Activated naive CD4-positive, alpha-beta T cell (primary cell): ENCODE results near the gene ARHGAP10.

Experiments used
- DNase-seq, 4 experiments: peaks; one replicate each; lab custom pipeline; 2025; lab: John Stamatoyannopoulos, UW

Gene ARHGAP10

DNA sequence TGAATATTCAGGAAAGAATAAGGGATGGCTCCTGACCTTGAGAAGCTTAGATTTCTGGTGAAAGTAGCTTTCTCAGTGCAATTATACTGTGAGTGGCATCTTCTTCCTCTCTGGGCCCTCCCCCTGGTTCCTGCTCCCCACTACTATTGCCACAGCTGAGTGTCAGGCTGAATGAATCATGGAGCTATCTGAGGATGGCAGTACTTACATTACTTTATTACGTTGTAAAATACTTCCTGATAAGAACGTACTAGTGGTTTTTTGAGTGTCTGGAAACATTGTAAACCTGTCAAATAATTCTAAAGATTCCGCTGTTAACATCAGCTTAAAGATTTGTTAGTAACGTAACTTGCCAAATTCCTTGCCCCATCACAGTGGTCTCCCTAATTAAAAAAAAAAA lies 36.2 kb downstream of the ARHGAP10 start:
- no peak for DNase-seq

DNA sequence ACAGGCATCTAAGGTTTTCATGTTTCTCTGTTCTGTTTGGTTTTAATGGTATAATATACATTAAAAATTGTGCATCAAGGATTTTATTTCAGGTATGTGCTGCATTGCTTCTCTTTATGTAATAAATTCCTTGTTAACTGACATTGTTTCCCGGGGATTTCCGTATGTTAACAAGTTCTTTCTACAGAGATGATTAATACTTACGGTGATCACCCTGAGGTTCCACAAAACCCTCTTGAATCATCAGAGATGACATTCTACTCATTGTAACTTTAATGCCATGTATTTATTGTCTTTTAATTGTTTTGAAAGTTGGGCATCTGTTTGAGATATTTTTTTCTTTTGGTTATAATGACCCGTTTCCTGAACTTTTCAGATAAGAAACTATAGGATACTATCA lies 37.5 kb downstream of the ARHGAP10 start:
- DNase-seq, result no peak

DNA sequence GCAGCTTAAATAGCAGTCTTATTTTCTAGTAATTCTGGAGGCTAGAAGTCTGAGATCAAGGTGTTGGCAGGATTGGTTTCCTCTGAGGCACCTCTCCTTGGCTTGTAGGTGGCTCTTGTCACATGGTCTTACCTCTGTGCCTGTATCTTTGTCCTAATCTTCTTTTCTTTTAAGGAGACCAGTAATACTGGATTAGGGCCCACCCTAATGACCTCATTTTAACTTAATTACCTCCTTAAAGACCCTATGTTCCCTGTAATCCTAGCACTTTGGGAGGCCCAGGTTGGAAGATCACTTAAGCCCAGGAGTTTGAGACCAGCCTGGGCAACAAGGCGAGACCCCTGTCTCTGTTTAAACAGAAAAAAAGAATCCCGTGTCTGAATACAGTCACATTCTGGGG lies 38.9 kb downstream of the ARHGAP10 start:
- DNase-seq, result no peak

DNA sequence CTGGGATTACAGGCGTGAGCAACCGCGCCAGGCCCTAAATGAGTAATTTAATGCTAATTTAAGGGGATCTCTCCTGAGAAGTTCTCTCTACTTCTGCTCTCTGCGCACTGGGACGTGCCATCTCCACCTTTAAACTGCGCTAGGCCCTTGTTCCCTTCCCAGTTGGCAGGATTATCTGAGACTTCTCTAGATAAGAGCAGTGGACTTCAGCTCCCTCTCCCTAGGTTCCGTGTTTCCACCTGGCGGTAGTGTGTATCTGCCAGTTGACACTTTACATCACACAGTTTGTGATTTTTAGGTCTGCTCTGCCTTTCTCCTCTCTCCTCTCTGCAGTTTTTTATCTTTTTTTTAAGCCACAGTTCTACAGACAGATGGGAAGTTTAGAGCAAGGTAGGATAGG lies 40.2 kb downstream of the ARHGAP10 start:
- no peak for DNase-seq

DNA sequence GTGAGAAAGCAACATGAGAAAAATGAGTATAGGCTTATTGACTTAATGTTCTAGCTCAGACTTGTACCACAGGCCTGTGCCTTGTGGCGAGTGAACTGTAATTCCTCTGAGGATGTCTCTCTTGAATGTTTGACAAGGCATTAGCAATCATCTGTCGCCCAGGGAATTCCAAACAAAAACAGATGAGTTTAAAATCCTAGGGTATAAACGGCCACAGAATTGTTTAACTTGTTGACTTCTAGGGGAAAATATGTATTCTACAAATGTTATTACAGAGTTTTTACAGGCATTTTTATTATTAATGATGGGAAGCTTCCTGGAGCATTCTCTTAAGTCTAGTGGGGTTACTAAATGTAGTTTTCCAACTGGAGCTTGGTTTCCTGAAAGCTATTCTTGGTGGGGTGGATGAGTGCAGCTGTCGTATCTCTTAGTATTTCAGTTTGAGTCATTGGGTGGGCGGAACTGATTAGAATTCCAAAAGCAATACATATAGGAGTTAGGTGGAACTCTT lies 40.6 kb downstream of the ARHGAP10 start:
- no peak for DNase-seq

DNA sequence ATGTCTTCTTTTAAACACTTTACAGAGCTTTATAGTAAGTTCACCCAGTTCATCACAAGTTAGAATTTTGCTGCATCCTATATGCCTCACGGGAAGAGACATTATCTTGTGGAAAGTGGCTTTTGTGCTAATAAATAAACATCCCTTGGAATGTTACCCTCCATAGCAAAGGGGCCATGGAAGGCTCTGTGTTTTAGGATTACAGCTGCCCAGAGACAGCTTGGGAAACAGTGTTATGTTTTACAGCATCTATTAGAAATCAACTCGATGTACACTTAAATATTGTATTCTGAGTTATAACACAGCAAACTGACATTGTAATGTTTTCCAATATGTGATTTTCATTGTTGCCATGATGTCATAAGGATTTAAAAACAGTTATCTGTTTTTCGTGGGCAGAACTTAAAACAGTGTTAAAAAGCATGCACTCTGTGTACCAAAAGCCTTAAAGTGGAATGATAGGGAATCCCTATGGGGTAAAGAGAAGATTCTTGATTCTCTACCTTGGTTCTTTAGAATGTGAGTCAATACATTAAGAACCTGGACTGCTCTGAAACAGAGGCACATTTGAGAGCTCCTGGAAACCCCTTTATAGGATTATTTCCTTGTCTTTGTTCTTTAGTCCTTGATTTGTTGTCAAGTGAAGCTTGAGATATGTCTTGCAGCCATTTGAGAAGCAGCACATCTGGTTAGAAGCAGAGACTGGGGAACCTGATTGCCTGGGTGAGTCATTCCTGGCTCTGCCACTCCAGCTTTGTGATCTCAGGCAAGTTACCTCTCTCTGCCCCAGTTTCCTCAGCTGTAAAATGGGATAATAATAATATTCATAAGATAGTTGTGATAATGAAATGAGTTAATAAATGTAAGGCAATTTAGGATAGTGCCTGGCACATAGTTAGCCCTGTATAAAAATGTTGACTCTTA lies 41.6 kb downstream of the ARHGAP10 start:
- no peak for DNase-seq

DNA sequence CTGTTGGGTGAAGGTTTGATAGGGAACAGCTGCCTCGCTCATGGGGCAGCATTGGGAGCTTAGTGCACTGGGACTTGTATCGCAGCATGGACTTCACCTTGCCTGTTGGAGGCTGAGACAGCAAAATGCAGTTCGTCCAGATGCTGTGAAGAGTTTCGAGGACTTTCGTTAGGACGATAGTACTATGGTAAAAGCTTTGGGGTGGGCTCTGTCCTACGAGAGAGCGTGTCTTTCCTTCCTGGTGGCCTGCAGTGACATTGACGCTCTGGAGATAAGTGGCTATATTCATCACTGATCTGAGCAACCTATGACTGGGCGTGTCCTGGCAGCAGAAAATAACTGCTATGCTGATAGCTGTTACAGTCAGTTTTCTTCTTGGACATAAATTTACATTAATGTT lies 44.8 kb downstream of the ARHGAP10 start:
- DNase-seq, result no peak

DNA sequence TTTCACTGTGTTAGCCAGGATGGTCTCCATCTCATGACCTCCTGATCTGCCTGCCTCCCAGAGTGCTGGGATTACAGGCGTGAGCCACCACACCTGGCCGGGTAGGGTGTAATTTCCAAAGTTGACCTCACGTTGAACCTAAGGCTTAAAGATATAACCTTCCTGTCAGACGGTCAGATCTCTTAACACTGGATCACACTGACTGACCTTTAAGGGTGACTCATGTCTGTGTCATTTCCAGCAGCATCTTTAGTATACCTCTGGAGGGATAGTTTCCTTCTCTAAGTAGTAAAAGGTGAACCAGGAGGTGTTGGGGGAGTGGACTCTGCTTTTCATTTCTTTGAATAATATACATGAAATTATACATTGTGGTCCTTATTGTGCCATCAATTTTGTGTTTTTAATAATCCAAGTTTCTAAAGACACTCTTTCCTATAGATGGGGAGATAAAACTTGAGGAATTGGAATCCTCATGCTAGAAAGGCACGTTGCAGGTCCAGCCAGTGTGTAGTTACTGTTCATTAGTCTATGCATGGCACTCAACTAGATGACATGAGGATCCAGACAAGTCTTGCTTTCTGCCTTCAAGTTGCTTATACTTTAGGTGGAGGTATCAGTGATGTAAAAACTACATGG lies 45.7 kb downstream of the ARHGAP10 start:
- no peak for DNase-seq

DNA sequence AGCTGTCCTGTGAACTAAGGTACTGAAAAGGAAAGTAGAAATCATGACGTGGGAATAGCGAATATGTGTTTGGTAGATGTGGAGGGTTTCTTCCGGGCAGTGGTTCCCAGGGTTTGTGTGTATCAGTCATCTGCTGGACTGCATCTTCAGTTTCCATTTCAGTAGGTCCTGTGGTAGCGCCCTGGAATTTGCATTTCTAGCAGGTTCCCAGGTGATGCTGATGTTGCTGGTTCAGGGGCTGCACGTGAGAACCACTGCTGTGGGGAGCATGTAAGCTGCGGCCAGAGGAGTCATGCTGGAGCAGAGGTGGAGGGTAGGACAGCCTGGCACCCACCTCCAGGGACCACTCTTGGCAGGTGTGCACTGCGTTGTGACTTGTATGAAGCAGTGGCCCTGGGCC lies 47.1 kb downstream of the ARHGAP10 start:
- no peak for DNase-seq

DNA sequence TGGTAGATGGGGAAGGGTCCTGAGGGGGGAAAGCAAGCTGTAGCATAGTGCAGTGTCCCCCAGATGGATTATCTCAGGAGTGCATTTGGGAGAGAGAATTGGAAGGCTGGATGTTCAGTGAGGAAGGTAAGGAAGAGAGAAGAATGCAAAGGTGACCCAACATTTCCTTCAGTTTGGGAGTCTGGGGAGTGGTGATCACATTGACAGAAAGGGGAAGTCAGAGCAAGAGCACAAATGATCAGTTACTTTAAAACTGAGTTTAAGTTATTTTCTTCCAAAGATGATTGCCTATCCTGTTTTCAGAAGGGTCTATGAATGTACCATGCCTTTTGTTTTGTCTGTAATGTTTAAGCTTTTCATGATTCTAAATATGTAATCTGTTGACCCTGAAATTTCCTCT lies 47.6 kb downstream of the ARHGAP10 start:
- no peak for DNase-seq

DNA sequence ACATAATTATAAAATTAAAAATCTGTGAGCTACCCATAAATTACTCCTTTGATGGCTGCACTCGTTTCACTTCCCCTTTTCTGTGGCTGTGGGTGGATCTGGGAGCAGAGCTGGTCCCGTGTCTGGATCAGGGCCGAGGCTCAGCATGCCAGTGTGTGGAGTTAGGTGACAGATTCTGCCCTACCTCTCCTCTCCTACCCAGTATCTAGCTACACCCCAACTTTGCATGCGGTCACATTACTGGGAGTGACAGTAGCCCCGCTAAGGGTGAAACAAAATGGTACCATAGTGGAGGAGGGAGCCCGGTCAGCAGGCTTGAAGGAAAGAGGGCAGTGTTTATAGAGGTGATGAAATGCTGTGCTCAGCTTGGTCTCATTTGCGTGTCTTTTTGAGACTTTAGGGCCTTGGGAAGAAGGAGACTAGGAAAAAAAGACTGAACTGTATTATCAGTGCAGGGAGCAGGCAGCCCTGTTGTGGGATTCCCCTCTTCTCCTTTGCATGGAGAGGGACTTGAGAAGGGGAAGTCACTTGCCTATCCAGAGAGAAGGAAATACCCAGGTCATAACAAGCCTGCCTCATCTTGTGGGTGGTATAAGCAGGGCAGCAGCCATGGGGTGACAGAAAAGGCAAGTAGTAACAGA lies 48.4 kb downstream of the ARHGAP10 start:
- DNase-seq, result no peak

DNA sequence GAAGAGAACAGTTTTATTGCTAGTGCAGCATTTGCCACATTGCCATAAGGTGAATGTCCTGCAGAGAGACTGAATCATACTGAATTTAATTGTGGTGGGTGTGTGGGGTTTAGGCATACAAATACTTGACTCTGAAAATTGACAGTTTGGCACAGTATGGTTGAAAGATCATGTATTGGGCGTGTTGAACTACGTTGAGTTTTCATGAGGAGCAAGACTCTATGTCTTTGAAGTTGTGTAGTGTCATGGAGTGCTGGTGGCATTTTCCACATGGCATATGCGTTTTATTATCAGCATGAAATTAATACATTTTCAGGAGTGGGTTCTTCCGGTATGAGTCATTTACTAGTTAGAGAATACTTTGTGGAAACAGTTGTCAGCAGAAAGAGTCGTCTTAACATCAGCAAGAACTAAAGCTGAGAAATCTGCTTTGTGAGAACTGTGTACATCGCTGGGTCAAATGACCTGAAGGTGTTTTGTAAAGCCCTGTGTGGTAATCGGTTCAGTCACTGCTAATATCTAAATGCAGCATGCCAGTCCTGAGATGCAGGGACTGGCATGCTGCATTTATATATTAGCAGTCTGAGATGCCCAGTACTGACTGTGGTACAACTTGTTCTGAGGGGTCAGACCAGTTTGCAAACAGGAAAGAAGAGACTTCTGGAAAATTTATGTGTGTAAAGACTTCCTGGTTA lies 50.3 kb downstream of the ARHGAP10 start:
- DNase-seq, result no peak

DNA sequence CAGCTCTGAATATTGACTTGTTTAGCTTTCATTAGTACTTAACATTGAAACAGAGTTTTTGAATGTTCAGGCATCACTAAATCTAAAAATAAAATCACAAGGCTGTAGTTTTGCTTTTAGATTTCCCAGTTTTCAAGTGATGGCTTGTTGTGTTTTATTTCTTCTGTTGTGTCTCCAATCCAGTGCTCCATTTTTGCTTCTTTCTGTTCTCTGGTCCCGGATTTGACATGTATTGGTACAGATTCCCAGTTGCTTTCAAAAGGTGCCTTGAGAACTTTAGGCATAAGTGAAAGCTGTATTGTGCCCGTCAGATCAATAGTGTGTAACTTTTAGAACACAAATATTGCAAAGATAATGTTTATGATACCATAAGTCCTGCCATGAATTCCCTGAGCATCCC lies 53.2 kb downstream of the ARHGAP10 start:
- DNase-seq, result no peak

DNA sequence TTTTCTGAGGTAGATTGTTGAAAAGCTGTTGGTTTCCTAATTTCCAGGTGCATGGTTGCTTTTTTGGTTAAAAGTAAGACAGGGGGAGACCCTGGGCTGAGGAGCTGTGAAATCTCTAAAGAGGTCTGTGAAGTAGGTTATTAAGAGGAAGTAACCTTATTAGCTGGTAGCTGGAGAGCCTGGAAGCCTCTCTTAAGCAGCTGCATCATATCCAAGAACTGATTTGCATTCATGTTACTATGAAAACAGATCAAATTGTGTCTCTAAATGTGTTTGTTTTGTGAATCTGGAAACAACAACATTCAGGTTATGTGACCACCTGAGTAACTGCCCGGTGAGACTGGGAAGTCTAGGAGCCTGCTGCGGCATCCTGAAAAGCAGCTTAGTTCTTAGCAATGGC lies 54.1 kb downstream of the ARHGAP10 start:
- no peak for DNase-seq

DNA sequence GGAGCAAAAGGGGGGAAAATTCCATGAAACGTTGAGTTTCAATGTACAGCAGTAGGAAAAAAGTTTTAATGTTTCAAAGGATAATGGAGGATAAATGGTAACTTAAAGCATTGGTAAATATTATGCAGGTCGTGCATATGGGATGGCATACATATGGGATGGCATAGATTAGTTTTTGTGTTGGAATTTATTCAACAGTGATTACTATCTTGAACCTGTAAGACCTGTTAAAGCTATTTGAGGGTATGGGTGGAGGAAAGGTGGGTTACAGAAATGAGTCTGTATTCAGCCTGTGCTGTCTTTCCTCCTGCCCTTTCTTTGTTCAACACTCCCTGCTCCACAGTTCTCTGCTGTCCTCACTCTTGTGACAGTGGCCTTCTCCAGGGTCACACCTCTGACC lies 54.6 kb downstream of the ARHGAP10 start:
- DNase-seq, result no peak

DNA sequence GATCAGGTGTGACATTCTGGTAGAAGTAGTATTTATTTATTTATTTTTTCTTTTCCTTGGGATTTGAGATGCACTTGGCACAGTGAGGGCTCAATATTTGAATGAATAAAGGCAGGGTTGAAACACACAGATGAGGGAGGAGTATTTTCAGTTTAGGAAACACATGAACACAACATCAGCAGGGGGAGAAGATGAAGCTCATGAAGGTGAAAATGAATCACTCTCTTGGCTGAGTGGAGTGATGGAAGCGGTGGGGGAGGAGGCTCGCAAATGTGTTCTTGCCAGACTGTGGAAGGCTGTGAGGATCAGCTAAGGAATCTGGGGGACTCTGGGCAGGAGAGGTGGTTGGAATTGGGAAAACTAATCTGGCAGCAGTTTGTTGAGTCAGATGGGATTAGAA lies 55.3 kb downstream of the ARHGAP10 start:
- no peak for DNase-seq

DNA sequence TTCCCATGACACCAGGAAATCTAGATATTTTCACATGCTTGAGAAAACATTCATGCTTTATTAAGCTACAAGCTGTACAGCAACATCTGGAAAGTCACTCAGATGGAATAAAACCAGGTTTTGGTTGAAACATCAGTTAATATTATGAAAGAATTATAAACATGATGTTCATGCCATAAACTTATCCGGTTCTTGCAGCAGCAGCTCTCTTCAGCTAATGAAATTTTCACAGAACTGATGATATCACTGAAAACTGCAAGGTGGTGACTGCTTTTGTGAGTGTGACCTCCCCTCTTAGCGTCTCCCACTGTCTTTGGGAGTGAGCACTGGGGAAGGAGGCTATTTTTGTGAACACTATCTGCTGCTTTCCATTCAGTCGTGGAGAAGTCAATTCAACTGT lies 56.9 kb downstream of the ARHGAP10 start:
- DNase-seq, result no peak

DNA sequence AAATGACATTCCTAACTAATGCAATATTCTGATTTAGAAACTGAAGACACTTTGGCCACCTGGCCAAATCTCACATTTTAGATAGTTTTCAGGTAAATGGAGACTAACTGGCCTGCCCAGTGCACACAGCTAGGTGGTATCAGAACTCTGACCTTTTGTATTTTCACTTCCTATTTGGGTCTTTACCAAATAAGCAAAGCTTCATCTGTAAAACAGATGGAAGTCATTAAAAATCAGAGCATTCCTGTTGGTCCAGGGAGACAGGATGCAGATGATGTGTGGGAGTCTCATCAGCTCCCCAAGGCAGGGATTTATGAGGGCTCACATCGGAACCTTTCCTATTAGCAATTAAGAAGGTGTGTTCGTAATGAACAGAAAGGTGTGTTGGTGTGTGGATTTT lies 57.7 kb downstream of the ARHGAP10 start:
- no peak for DNase-seq

DNA sequence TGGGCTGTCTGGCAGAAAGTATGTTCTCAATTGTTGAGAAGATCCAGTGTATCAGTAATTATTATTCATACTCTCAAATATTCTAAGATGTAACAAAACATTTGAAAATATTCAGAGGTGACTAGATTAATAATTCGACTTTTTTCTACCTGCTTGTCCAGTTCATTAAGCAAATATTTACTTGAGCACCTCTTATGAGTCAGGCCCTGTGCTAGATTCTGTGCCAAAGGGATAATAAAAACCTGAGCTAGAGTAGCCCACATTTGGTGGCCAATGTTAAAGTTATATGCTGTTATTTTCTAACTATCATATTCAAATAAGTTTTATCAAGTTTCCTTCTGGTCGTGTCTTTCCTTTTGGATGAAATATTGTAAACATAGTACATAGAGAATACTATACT lies 58.5 kb downstream of the ARHGAP10 start:
- no peak for DNase-seq

DNA sequence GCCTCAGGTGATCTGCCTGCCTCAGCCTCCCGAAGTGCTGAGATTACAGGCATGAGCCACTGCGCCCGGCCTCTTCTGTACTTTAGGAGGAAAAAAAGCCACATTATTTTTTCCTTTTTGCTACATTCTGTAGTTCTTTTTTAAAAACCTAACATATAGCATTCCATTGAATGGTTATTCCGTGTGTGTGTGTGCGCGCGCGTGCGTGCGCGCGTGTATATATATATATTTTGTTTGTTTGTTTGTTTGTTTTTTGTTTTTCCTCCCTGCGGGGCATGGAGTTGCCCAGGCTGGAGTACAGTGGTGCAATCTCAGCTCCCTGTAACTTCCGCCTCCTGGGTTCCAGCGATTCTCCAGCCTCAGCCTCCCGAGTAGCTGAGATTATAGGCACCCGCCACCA lies 59.5 kb downstream of the ARHGAP10 start:
- DNase-seq, result no peak

DNA sequence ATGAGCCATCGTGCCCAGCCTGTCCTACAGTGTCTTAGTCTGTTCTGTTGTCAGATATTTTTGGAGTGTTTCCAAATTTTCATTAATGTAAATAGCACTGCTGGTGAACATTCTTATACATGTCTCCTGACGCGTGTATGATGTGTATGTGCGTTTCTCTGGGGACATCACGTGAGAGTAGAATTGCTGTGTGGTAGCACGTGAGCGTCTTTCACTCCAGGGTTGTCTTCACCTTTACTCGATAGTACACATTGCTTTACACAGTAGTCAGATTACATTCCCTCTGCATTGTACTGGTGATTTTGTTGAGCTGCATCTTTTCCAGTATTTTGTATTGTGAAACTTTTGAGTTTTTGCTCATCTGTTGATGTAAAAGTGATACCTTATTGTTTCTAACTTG lies 60.0 kb downstream of the ARHGAP10 start:
- DNase-seq, result no peak

DNA sequence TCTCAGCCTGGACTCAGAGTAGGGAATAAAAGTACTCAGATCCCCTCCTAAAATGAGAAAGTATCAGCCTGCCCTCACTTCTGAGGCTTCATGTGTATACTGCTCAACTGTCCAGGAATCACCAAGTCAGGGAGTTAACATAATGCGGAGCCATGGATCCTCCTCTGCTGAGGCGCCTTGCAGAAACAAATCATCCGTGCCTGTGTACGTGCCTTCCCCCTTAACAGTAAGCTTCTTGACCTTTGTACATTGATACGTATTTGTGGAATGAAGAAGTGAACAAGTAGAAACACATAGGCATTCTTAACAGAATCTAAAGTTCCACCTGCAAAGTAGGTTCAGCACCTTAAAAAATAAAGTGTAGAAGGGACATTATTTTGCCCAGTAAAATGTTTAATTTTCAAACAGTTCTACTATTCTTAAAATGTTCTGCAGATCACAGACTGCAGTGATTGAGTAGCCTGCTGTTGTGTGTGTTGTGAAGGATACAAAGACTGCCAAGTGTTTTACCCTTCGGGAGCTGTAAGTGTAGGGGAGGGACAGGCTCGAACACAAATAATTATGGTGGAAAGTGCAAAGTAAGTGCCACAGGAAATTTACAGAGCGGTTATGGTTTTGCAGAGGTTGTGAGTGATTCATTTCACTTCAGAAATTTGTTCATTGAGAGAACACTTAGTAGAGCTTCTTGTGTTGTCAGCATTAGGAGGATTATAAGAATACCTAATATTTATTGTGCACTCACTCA lies 61.9 kb downstream of the ARHGAP10 start:
- DNase-seq, result no peak
